Lower lobe of right lung (tissue), 2 donors: ENCODE measurements around the gene CASP8. TPM values are rescaled to one million over a fixed set of nuclear protein-coding genes. Genes with fewer than 3 reads are reported as not detected.

Source experiments
- ATAC-seq, 2 donors: fragments of 200-7000 bp; cut with Tn5 transposase; one replicate each; pipeline ENCODE4 v1.9.1; 2020 to 2022; ENCODE audit warnings: mild to moderate bottlenecking in 2 of 2, moderate library complexity in 2 of 2
- DNase-seq: peaks from one replicate; pipeline ENCODE4 v3.0.0-alpha.2; 2020
- H3K27ac ChIP-seq: fragments of 200-600 bp; one replicate; pipeline ENCODE4 v1.8.0; 2022
- H3K27me3 ChIP-seq: fragments of 200-600 bp; one replicate; pipeline ENCODE4 v1.8.0; 2022; ENCODE audit warnings: low read depth
- H3K36me3 ChIP-seq: fragments of 200-600 bp; one replicate; pipeline ENCODE4 v1.8.0; 2022; ENCODE audit warnings: mild to moderate bottlenecking
- H3K4me1 ChIP-seq: fragments of 200-600 bp; one replicate; pipeline ENCODE4 v1.8.0; 2022
- H3K4me3 ChIP-seq: fragments of 200-600 bp; one replicate; pipeline ENCODE4 v1.8.0; 2022; ENCODE audit warnings: mild to moderate bottlenecking
- H3K9me3 ChIP-seq: fragments of 200-600 bp; one replicate; pipeline ENCODE4 v1.8.0; 2022
- intact Hi-C: fragments of 100-400 bp; cut with DNase I; formaldehyde crosslinking; loops from one replicate; pipeline ENCODE4 v1.11.0; 2022
- total RNA-seq: library from RNA; stranded (reverse); fragmentation: NEBNext Ultra II Directional; extraction: Animal tissue kit (Norgen Biotek cat#: 25700); gene quantifications from one replicate; pipeline ENCODE4 v1.2.1, GENCODE V29; 2021
- TF ChIP-seq, protein P1 (sequence below): fragments of 200-600 bp; IDR thresholded peaks from one replicate; pipeline ENCODE4 v1.8.0; 2022; ENCODE audit warnings: antibody characterized with exemption, mild to moderate bottlenecking
- donor health status: DM: no; HTN: yes; CAD: no; lungs with severe emphysema.

Gene CASP8
- total RNA-seq, 1 donor from 2014 or later, result 44.2 TPM

DNA sequence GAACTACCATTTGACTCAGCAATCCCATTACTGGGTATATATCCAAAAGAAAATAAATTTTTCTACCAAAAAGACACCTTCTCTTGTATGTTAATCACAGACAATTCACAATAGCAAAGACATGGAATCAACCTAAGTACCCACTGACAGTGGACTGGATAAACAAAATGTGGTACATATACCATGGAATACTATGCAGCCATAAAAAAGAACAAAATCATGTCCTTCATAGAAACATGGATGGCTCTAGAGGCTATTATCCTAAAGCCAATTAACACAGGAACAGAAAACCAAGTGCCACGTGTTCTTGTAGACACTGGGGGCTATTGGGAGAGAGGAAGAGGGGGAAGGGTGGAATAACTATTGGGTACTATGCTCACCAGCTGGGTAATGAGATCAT lies 69.1 kb downstream of the CASP8 start:
- Histone ChIP-seq H3K36me3 (no peaks in the 10 kb centered on the region), H3K27ac (no peak overlapping the region), H3K9me3 (no peaks in the 10 kb centered on the region), H3K4me1 (no peaks in the 10 kb centered on the region), H3K27me3 (no peaks in the 10 kb centered on the region), H3K4me3 (no peak overlapping the region)
- no peak for DNase-seq
- no peak for ATAC-seq
- intact Hi-C loops, result no loop called here
- TF ChIP-seq, protein P1, sequence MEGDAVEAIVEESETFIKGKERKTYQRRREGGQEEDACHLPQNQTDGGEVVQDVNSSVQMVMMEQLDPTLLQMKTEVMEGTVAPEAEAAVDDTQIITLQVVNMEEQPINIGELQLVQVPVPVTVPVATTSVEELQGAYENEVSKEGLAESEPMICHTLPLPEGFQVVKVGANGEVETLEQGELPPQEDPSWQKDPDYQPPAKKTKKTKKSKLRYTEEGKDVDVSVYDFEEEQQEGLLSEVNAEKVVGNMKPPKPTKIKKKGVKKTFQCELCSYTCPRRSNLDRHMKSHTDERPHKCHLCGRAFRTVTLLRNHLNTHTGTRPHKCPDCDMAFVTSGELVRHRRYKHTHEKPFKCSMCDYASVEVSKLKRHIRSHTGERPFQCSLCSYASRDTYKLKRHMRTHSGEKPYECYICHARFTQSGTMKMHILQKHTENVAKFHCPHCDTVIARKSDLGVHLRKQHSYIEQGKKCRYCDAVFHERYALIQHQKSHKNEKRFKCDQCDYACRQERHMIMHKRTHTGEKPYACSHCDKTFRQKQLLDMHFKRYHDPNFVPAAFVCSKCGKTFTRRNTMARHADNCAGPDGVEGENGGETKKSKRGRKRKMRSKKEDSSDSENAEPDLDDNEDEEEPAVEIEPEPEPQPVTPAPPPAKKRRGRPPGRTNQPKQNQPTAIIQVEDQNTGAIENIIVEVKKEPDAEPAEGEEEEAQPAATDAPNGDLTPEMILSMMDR, result no peak

Other genes starting within 250 kb of the CASP8 start
- 36.7 TPM for gene HYCC2, start 188.9 kb upstream of the CASP8 start, total RNA-seq
- 73.8 TPM for gene NDUFB3, start 188.5 kb upstream of the CASP8 start, total RNA-seq
- 345 TPM for gene CFLAR, start 144.4 kb upstream of the CASP8 start, total RNA-seq
- gene CASP10, start 77.4 kb upstream of the CASP8 start, total RNA-seq, result 26.7 TPM
- gene FLACC1, start 96.8 kb downstream of the CASP8 start, total RNA-seq, result 6.8 TPM
- 66.5 TPM for gene TRAK2, start 190.9 kb downstream of the CASP8 start, total RNA-seq
- gene STRADB, start 191.2 kb downstream of the CASP8 start, total RNA-seq, result 24.5 TPM